HL-60 (cell line): ENCODE measurements around the gene TPO.

ENCODE experiments used
- POLR2AphosphoS5 ChIP-seq: IDR thresholded peaks from 2 replicates; pipeline ENCODE4 v1.6.1; 2012; ENCODE audit warnings: low read depth
- TF ChIP-seq, protein P1 (sequence below): IDR thresholded peaks from one replicate; pipeline ENCODE4 v1.5.1; 2011; ENCODE audit warnings: low read length, control low read depth, inconsistent platforms; ENCODE audit not compliant: insufficient read depth
- TF ChIP-seq, protein P2 (sequence below): IDR thresholded peaks from 2 replicates; pipeline ENCODE4 v1.6.1; 2012; ENCODE audit warnings: low read depth; ENCODE audit not compliant: insufficient replicate concordance

DNA sequence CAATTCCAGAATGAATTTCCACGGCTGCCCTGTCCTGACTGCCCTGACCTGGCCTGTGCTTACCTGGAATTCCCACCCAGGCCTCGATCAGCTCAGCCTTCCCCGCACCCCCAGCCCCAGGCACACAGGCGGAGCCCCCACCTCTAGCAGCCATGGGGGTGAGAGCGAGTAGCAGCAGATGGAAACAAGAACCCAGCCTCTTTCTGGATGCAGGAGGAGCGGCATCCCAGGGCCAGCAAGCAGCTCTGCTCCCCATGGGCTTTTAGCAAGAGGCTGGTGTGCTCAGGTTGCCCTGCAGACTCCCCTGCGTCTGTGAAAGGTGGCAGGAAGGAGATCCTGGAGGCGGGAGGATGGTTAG is 101.8 kb downstream of the TPO start:
- TF ChIP-seq, protein P1, sequence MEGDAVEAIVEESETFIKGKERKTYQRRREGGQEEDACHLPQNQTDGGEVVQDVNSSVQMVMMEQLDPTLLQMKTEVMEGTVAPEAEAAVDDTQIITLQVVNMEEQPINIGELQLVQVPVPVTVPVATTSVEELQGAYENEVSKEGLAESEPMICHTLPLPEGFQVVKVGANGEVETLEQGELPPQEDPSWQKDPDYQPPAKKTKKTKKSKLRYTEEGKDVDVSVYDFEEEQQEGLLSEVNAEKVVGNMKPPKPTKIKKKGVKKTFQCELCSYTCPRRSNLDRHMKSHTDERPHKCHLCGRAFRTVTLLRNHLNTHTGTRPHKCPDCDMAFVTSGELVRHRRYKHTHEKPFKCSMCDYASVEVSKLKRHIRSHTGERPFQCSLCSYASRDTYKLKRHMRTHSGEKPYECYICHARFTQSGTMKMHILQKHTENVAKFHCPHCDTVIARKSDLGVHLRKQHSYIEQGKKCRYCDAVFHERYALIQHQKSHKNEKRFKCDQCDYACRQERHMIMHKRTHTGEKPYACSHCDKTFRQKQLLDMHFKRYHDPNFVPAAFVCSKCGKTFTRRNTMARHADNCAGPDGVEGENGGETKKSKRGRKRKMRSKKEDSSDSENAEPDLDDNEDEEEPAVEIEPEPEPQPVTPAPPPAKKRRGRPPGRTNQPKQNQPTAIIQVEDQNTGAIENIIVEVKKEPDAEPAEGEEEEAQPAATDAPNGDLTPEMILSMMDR, result no peak
- no peak for TF ChIP-seq POLR2AphosphoS5
- TF ChIP-seq, protein P2, sequence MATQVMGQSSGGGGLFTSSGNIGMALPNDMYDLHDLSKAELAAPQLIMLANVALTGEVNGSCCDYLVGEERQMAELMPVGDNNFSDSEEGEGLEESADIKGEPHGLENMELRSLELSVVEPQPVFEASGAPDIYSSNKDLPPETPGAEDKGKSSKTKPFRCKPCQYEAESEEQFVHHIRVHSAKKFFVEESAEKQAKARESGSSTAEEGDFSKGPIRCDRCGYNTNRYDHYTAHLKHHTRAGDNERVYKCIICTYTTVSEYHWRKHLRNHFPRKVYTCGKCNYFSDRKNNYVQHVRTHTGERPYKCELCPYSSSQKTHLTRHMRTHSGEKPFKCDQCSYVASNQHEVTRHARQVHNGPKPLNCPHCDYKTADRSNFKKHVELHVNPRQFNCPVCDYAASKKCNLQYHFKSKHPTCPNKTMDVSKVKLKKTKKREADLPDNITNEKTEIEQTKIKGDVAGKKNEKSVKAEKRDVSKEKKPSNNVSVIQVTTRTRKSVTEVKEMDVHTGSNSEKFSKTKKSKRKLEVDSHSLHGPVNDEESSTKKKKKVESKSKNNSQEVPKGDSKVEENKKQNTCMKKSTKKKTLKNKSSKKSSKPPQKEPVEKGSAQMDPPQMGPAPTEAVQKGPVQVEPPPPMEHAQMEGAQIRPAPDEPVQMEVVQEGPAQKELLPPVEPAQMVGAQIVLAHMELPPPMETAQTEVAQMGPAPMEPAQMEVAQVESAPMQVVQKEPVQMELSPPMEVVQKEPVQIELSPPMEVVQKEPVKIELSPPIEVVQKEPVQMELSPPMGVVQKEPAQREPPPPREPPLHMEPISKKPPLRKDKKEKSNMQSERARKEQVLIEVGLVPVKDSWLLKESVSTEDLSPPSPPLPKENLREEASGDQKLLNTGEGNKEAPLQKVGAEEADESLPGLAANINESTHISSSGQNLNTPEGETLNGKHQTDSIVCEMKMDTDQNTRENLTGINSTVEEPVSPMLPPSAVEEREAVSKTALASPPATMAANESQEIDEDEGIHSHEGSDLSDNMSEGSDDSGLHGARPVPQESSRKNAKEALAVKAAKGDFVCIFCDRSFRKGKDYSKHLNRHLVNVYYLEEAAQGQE, result no peak
